Esophagus (tissue), 2 donors: ENCODE data around the gene DNAJC15. TPM values are rescaled to one million over a fixed set of nuclear protein-coding genes. Genes with fewer than 3 reads are reported as not detected.

Experiments used
- H3K27ac ChIP-seq, 2 donors: one replicate each; pipeline ENCODE4 v1.5.1; 2013; ENCODE audit warnings: low read depth in 2 of 2, mild to moderate bottlenecking in 2 of 2, inconsistent platforms in 1 of 2, low read length in 1 of 2, moderate library complexity in 1 of 2
- H3K27me3 ChIP-seq, 2 donors: one replicate each; pipeline ENCODE4 v1.6.1; 2013; ENCODE audit warnings: low read length in 2 of 2, control low read depth in 1 of 2, mild to moderate bottlenecking in 1 of 2; ENCODE audit not compliant: insufficient read depth in 2 of 2, control insufficient read depth in 1 of 2
- H3K36me3 ChIP-seq, 2 donors: one replicate each; pipeline ENCODE4 v1.6.1; 2013; ENCODE audit warnings: low read length in 1 of 2; ENCODE audit not compliant: control insufficient read depth in 2 of 2, insufficient read depth in 2 of 2
- H3K4me1 ChIP-seq, 2 donors: one replicate each; pipeline ENCODE4 v1.6.1; 2013; ENCODE audit warnings: low read length in 1 of 2; ENCODE audit not compliant: control insufficient read depth in 2 of 2, insufficient read depth in 2 of 2
- H3K4me3 ChIP-seq, 2 donors: one replicate each; pipeline ENCODE4 v1.5.1; 2013; ENCODE audit warnings: low read length in 2 of 2, mild to moderate bottlenecking in 2 of 2, low read depth in 1 of 2, moderate library complexity in 1 of 2
- H3K9me3 ChIP-seq, 2 donors: one replicate each; pipeline ENCODE4 v1.6.1; 2013; ENCODE audit warnings: mild to moderate bottlenecking in 2 of 2, low read depth in 1 of 2, low read length in 1 of 2, moderate library complexity in 1 of 2; ENCODE audit not compliant: control insufficient read depth in 2 of 2, insufficient read depth in 1 of 2
- WGBS, 2 donors: extraction: QIAGEN DNeasy Blood & Tissue Kit; methylation state at CpG; one replicate each; pipeline ENCODE4 v1.1.7; 2013; 5-methylcytosine and 5-hydroxymethylcytosine counted together
- polyA plus RNA-seq, 2 donors: library from polyadenylated mRNA; stranded (reverse); fragments of 200-250 nt; gene quantifications; one replicate each; pipeline ENCODE4 v1.2.3, GENCODE V29; 2013
- donor health status: healthy with polysubstance abuse.
- donor health status: Bipolar disorder and iron deficiency.

Gene DNAJC15
- polyA plus RNA-seq, 2 donors: 8.6 to 13.6 TPM

DNA sequence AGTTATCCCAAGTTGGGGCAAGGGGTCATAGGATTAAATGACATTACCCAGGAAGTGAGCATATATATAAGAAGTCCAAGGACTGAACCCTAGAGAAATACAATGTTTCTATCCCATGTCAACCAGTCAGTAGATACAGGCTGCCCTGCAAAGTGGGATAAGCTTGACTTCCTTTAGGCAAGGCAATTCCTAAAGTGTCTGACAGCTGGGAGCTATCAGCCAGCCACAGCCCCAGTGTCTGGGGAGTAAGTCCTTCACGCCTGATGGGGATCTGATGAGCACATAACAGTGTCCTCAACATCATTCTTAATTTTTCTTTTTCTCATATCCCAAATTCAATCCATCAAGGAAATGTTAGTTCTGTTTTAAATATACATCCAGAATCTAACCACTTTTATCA, 54.1 kb downstream of the DNAJC15 start:
- no peaks in the 10 kb centered on the region for H3K9me3 ChIP-seq
- H3K27me3 ChIP-seq: no peaks in the 10 kb centered on the region
- no peak overlapping the region for H3K4me3 ChIP-seq
- WGBS, 2 donors: 75 to 86% methylated on average over 1 of the region's 1 CpG
- peaks cover 0 to 3% of the 10 kb centered on the region in 2 donors for H3K4me1 ChIP-seq
- no peak overlapping the region for H3K27ac ChIP-seq
- peaks cover 0 to 2% of the 10 kb centered on the region in 2 donors for H3K36me3 ChIP-seq

DNA sequence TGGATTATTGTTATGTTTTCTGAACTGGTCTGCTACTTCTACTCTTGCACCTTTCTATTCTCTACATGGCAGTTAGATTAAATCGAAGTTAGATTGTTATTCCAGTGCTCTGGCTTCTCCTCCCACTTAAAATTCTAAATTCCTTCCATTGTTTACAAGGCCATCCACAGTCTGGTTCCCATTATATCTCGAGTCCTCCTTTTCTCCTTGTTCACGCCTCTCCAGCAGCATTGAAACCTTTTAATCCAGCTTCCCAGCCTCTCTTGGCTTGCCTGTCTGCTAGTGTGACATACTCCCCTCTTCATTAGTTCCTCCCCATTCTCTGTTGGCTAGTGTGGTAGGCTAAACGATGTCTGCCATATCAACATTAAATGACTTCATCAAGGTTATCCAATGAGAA, 54.5 kb downstream of the DNAJC15 start:
- peaks cover 0 to 2% of the 10 kb centered on the region in 2 donors for H3K36me3 ChIP-seq
- H3K27me3 ChIP-seq: no peaks in the 10 kb centered on the region
- 67 to 78% methylated on average over 4 of the region's 4 CpGs for WGBS, 2 donors
- no peak overlapping the region for H3K4me3 ChIP-seq
- no peaks in the 10 kb centered on the region for H3K9me3 ChIP-seq
- H3K4me1 ChIP-seq: peaks cover 0 to 3% of the 10 kb centered on the region in 2 donors
- no peak overlapping the region for H3K27ac ChIP-seq

- WGBS, 2 donors: 88 to 90% methylated on average over 4 of the region's 4 CpGs
- H3K27me3 ChIP-seq: no peaks in the 10 kb centered on the region
- no peak overlapping the region for H3K27ac ChIP-seq
- H3K36me3 ChIP-seq: peaks cover 0 to 2% of the 10 kb centered on the region in 2 donors
- no peak overlapping the region for H3K4me3 ChIP-seq
- peaks cover 0 to 3% of the 10 kb centered on the region in 2 donors for H3K4me1 ChIP-seq
- no peaks in the 10 kb centered on the region for H3K9me3 ChIP-seq
Measured at GRCh38 chr13:43078399-43078798, 55.0 kb downstream of the DNAJC15 start.

- Histone ChIP-seq H3K4me1 (peaks cover 0 to 3% of the 10 kb centered on the region in 2 donors), H3K27ac (no peak overlapping the region), H3K36me3 (peaks cover 0 to 2% of the 10 kb centered on the region in 2 donors), H3K9me3 (no peaks in the 10 kb centered on the region), H3K27me3 (no peaks in the 10 kb centered on the region), H3K4me3 (no peak overlapping the region)
- 91 to 94% methylated on average over 2 of the region's 2 CpGs for WGBS, 2 donors
Measured at GRCh38 chr13:43079392-43079931, 56.1 kb downstream of the DNAJC15 start.

DNA sequence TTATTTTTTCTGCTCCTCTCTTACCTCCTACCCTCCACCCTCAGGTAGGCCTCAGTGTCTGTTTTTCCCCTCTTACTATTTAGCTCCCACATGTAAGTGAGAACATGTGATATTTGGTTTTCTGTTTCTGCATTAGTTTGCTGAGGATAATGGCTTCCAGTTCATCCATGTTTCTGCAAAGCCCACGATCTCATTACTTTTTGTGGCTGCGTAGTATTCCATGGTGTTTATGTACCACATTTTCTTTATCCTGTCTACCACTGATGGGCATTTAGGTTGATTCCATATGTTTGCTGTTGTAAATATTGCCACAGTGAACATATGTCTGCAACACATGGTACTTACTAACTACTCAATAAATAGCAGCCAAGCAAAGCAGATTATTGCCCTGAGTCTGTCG, 56.8 kb downstream of the DNAJC15 start:
- no peak overlapping the region for H3K4me3 ChIP-seq
- no peaks in the 10 kb centered on the region for H3K27me3 ChIP-seq
- peaks cover 0 to 3% of the 10 kb centered on the region in 2 donors for H3K4me1 ChIP-seq
- no peak overlapping the region for H3K27ac ChIP-seq
- peaks cover 0 to 2% of the 10 kb centered on the region in 2 donors for H3K36me3 ChIP-seq
- no peaks in the 10 kb centered on the region for H3K9me3 ChIP-seq
- WGBS, 2 donors: 98 to 100% methylated on average over 3 of the region's 3 CpGs

- Histone ChIP-seq H3K36me3 (peaks cover 0 to 2% of the 10 kb centered on the region in 2 donors), H3K27me3 (no peaks in the 10 kb centered on the region), H3K9me3 (no peaks in the 10 kb centered on the region), H3K4me1 (no peaks in the 10 kb centered on the region), H3K4me3 (no peak overlapping the region), H3K27ac (no peak overlapping the region)
- 92 to 95% methylated on average over 2 of the region's 2 CpGs for WGBS, 2 donors
Measured at GRCh38 chr13:43081866-43082265, 58.5 kb downstream of the DNAJC15 start.

DNA sequence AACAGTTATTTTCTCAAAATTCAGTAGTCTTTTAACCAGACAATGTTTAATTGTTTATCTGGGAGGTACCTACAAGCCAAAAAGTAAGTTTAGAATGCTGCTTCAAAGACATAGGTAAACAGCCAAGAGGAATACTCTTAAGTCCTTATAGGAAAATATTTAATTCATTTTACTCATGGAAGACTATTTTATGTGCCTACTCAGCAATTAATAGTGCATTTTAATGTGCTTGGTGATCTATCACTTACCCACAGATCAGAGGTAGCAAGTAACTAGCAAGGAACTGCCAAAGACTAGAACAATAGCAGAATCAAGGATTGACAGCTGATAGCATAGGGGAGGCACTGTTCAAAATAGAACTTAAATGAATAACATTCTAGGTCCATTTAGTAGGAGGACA, 60.4 kb downstream of the DNAJC15 start:
- Histone ChIP-seq H3K4me3 (no peak overlapping the region), H3K9me3 (no peaks in the 10 kb centered on the region), H3K27ac (no peak overlapping the region), H3K4me1 (no peaks in the 10 kb centered on the region), H3K36me3 (peaks cover 0 to 2% of the 10 kb centered on the region in 2 donors), H3K27me3 (no peaks in the 10 kb centered on the region)

GRCh38 chr13:43085545-43085944, 62.2 kb downstream of the DNAJC15 start:
- H3K36me3 ChIP-seq: no peaks in the 10 kb centered on the region
- H3K4me1 ChIP-seq: no peaks in the 10 kb centered on the region
- no peaks in the 10 kb centered on the region for H3K27me3 ChIP-seq
- no peak overlapping the region for H3K27ac ChIP-seq
- WGBS, 2 donors: 89 to 95% methylated on average over 1 of the region's 1 CpG
- H3K9me3 ChIP-seq: no peaks in the 10 kb centered on the region
- H3K4me3 ChIP-seq: no peak overlapping the region

GRCh38 chr13:43086181-43086580, 62.8 kb downstream of the DNAJC15 start:
- no peaks in the 10 kb centered on the region for H3K9me3 ChIP-seq
- no peaks in the 10 kb centered on the region for H3K4me1 ChIP-seq

GRCh38 chr13:43088093-43088511, 64.7 kb downstream of the DNAJC15 start:
- no peaks in the 10 kb centered on the region for H3K27me3 ChIP-seq
- no peaks in the 10 kb centered on the region for H3K9me3 ChIP-seq
- H3K27ac ChIP-seq: peak overlapping the region in 1 of 2 donors; percentile 21
- peak overlapping the region in 1 of 2 donors; percentile 68 for H3K4me3 ChIP-seq
- WGBS, 2 donors: 23 to 34% methylated on average over 4 of the region's 4 CpGs
- H3K4me1 ChIP-seq: no peaks in the 10 kb centered on the region
- H3K36me3 ChIP-seq: peaks cover 0 to 2% of the 10 kb centered on the region in 2 donors

More at GRCh38 chr13:43086181-43086580, 62.8 kb downstream of the DNAJC15 start:
- Histone ChIP-seq H3K36me3 (no peaks in the 10 kb centered on the region), H3K4me3 (no peak overlapping the region), H3K27me3 (no peaks in the 10 kb centered on the region), H3K27ac (no peak overlapping the region)
